Measurements from ENCODE around the gene FAM3A.
"Not testable (repeated sequence)": the region's sequence is repeated elsewhere in the genome, so short reads cannot be mapped to it uniquely, and the experiment has no call there.

- not testable (repeated sequence) for TF ChIP-seq YY1 (IDR thresholded peaks at IDR 0.05; ENCODE audit: insufficient read depth, insufficient read length); SUZ12 (IDR thresholded peaks at IDR 0.05; ENCODE audit: extremely low read depth, insufficient read depth, insufficient read length); ZNF274 (IDR thresholded peaks at IDR 0.05; ENCODE audit: low read depth, low read length)
Observed at GRCh38 chrX:154562295-154562694, 46.3 kb upstream of the FAM3A start.
